GM21515 (cell line): ENCODE measurements around the gene OR7G2.

ENCODE experiments used
- ATAC-seq: cut with Tn5 transposase; IDR thresholded peaks from one replicate; pipeline ENCODE4 v1.9.1; 2021; ENCODE audit not compliant: unreplicated experiment

OR7G2 gene

DNA sequence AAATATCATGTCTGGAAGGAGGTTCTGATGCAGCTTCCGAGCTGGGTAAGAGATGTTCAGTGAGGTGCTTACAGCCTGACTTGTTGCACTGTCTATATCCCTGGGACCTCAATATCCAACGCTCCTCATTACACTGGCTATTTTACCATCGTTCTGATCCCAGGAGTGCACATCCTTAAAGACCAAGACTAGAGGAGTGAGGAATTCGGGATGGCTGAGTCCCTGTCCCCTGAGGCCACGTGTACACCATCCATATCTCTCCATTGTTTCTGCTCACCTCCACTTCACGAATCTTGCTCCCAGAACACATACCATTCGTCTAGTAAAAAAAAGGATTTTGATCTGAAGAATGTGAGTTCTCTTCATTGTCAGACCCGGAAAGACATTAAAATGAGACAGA, at the start of gene OR7G2:
TSS of gene OR7G2 (minus strand) at position 101 of the 400 bp plus-strand sequence. CDS start 4,232 bp downstream, outside the sequence.
- no peak for ATAC-seq

DNA sequence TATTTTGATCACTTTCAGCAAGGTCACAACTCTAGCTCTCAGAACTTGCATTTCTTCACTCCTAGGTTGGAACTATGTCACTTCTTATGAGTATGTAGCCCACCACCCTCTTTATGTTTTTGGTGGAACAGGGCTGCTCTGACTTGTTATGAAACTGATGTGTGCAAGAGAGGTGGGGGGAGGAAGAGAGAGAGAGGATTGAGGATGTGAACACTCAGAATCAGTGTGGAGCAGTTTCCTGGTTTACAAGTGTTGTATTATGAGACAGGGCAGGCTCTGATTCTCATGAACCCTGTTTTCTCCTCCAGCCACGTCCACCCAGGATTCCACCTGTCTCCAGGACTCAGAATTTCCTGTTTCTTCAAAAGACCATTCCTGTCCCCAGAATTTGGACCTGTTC, 49.0 kb upstream of the OR7G2 start:
- ATAC-seq, result no peak

DNA sequence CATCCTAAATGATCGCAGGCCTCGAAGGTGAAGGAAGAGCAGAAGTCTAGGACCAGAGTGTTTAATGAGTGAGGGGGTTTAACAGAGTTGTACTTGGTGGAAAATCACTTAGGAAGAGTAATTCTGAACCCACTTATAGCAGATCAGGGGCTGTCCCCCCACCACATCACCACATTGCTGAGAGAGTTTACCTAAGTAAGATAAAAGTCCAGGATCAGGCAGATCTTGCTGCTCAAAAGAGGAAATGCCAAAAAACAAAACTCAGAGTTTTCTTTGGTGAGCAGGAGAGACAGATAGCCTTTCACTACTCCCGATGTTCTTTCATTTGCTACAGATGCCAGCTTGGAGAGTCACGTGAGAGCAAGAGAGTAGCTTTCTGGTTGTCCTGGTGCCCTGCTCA, 48.3 kb upstream of the OR7G2 start:
- no peak for ATAC-seq

DNA sequence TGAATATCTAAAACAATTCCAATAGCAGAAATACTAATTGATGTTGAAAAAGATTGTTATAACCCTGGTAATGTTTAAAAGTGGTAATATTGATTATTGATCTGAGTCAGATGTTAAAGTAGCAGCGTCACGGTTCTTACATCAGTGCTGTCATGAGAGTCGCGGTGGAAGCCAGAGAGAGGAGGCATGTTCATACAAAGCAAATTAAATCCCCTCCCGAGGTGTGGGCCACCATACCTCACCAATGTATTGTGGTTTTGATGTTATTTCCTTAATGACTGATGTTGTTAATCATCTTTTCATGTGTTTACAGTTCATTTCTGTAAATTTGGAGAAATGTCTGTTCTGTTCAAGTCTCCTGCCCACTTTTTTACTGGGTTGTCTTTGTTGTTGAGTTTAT, 44.1 kb upstream of the OR7G2 start:
- no peak for ATAC-seq

DNA sequence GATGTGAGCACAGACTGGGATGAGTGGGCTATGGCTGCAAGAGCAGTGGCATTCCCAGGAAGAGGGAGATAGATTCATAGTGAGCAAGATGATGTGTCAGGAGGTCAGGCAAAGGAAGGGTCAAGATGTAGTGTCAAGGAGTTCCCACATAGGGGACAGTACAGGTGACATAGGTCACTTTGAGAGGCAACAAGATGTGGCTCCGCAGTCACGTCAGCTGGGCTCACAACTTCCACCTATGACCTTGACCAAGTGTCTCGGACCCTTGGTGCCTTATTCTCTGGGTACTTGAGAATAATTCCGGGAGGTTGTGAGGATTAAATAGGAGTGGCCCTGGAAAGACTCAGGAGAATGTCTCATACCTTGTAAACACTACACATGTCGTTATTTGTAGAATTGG, 43.4 kb upstream of the OR7G2 start:
- no peak for ATAC-seq

DNA sequence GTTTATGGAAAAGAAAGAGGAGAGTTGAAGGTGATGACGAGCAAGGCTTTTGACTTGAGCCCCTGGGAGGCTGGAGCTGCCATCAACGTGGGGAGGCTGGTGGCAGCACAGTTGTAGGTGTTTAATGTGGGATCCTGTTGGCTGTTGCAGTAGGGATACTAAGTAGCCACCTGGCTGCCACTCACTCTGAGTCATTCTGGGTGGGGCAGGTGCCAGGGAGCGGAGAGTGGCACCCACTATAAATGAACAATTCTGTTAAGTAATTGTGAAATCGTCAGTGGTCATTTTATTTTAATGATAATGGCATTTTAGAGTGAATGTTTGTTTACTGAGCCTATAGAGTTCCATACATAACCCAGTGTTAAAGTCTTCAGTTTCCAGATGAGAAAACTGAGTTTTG, 42.7 kb upstream of the OR7G2 start:
- ATAC-seq, result no peak

DNA sequence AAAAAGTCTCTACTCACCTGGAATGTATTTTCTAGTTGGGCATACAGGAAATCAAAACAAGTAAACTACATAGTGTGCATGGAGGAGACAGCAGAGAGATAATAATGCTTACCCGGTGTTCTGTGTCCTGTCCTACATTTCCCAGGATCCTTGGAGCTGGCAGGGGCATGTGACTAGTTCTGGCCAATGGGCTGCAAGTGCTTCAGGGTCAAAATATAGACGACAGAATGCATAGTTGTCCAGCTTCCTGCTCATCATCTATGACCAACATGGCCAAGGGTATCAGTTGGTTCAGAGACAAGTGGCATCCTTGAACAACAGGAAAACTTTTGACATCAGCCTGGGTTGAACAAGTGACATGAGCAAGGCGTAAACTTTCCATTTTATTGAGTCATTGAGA, 41.4 kb upstream of the OR7G2 start:
- no peak for ATAC-seq

DNA sequence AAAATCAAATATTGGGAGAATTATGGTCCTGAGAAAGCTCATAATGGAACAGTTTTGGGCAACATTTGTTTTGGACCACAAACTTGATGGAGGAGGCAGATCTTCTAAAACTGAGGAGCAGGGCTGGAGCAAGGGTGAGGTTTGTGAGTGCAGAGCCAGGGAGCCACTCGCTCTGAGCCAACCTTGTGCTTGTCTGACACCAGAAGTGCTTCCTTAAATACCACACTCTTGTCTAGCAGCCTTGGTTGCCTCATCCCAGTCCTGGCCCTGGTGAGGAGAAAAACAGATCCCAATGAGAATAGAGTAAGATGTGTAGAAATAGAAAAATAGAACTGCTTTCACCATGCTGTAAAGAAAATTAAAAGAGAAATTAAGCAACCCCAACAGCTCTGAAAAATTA, 39.6 kb upstream of the OR7G2 start:
- ATAC-seq, result no peak

DNA sequence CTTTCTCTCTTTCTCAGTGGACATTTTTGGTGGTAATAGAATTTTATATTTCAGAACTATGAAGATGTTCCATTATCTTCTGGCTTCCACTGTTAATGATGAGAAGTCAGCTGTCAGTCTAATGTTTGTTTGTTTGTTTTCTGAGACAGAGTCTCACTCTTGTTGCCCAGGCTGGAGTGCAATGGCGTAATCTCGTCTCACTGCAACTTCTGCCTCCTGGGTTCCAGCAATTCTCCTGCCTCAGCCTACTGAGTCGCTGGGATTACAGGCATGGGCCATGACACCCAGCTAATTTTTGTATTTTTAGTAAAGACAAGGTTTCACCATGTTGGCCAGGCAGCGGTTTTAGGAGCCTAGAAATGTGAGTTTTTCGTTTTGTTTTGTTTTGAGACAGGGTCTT, 37.6 kb upstream of the OR7G2 start:
- ATAC-seq, result no peak

DNA sequence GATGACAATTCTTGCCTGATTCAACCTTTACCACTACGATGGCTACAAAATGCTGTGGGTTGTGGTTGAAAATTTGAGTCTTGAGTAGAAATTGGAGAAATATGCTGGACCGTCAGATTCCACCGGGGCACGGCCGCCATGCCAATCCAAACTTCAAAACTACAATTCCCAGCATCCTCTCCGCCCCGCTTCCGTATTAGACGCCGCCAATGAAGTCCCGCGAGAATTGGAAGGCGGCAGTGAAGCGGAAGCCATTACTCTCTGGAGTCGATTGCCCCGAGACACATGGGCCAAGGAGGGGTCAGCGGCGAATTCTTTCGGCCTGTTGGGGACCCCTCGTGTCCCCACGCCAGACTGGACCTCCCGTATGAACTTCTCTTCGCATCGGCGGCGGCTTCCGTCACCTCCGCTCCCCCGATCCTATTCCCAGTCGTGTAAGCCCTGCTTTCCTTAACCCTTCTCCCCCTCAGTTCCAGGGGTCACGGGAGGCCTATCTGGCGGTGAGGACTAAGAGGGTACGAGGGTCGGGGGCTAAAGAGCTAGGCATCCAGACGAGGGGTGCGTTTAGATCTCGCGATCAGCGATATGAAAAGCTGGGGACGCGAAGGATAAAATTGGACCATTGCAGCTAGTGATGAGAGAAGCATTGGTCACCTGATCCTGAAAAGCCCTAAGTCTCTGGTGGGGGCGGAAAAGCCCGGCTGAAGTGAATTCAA, 33.0 kb upstream of the OR7G2 start, which contains the start of gene ZNF317:
TSS of gene ZNF317 (plus strand) at position 239 of the 716 bp plus-strand sequence. CDS start 15,620 bp downstream, outside the sequence.
- peak; percentile 86 for ATAC-seq

DNA sequence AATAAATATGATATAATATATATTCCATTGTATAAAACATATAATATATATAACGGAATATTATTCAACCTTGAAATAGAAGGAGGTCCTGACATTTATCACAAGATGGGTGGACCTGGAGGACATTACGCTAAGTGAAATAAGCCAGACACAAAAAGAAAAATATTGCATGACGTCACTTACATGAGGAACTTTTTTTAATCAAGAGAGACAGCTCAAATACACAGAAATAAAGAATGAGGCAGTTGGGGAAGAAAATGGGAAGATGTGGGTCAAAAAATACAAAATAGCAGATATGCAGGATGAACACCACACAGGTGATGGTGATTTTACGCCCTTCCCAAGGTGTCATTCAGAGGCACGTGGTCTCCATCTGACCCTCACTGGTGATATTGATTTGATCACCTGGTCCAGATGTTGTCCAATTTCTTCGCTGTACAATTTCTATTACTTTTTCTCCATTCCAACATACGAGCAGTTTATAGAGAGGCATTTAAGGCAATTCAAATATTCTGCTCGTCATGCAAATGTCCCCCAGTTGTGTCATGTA, 32.4 kb upstream of the OR7G2 start:
- ATAC-seq, result no peak

DNA sequence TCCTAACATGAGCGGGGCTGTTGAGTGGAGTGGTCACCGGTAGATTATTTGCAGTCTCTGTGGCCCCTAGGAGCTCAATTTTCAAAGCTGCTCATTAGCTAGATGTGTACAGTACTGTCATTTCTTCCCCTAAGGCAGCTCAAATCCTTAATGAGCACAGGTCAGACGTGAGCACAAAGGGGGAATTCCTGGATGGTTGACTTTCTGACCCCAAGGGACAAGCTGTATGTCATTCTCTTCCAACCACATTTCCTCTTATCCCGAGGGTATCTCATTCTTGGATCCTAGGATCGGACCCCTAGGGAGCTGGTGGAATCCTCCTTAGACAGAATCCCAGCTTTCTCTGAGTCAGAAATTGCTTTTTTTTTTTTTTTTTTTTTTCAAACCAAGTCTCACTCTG, 25.1 kb upstream of the OR7G2 start:
- no peak for ATAC-seq

DNA sequence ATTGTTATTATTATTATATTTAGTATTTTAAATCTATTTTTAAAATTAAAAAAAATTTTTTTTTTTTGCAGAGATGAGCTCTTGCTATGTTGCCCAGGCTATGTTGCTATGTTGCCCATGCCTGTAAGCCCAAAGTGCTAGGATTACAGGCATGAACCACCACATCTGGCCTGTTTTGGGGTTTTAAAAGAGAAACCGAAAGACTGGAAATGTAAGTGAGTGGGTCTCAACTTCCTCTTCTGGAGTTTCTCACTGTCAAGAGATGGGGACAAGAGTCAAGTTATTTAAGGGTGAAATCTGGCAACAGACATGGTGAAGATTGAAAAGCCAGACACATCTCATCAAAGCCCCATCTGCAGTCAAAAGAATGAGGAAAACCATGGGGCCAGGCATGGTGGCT, 23.7 kb upstream of the OR7G2 start:
- ATAC-seq, result no peak

DNA sequence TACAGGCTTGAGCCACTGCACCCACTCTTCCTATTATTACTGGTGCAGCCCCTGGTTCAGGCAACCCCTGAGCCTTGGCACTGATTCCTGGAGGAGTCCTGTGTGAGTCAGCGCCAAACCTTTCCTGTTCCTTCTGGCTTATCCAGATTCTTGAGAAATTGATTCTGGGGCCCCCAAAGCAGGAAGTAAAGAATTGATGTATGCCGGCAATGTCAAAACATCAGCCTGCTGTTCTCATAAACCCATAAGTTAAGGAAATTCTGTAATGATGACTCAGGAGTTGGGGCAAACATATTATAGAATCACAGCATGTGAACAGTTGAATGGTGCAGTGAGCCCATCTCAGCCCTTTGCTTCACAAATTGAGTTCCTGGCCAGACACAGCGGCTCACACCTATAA, 20.9 kb upstream of the OR7G2 start:
- no peak for ATAC-seq

DNA sequence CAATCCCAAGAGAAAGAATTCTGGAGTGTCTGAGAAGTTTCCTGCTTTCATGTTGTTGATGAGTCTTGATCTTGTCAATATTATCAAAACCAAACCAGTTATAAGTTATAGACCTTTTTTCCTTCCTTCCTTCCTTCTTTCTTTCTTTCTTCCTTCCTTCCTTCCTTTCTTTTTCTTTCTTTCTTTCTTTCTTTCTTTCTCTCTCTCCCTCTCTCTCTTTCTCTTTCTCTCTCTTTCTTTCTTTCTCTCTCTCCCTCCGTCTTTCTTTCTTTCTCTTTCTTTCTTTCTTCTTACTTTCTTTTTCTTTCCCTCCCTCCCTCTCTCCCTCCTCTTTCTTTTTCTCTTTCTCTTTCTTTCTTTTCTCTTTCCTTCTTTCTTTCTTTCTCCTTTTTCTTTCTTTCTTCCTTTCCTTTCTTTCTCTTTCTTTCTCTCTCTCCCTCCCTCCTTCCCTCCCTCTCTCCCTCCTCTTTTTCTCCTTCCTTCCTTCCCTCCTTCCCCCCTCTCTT, 19.7 kb upstream of the OR7G2 start, which contains the start of gene OR7G3:
TSS of gene OR7G3 (minus strand) at position 51 of the 506 bp plus-strand sequence. CDS start at position 51, 0 bp downstream.
- no peak for ATAC-seq

DNA sequence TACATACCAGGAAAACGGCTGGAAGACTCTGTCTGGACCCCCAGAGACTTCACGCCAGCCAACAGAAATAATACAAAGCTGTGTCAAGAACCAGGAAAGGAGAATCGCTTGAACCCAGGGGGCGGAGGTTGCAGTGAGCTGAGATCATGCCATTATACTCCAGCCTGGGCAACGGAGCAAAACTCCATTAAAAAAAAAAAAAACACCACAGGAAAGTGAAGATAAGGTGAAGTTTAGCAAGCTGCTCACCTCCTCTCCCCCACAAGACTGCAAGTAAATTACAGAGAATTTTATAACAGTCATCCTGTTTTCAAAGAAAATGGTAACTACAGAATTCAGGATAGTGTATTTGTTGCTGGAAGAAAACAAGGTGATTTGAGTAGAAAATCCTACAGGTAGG, 9.3 kb upstream of the OR7G2 start:
- no peak for ATAC-seq

DNA sequence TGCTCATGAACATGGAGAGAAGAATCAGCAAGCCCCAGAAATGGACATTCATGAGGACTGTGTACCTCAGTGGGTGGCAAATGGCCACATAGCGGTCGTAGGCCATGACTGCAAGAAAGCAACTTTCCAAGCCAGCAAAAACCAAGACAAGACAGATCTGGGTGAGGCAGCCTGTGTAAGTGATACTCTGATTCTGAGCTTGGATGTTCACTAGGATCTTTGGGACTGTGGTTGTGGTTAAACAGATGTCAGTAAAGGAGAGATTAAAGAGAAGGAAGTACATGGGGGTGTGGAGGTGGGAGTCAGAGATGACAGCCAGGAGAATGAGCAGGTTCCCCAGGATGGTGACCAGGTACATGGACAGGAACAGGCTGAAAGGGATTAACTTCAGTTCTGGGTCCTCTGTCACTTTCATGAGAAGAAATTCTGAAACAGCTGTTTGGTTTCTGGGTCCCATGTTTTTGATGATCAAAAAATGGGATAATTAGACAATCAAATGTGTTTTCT, 8.1 kb upstream of the OR7G2 start, which contains the start of gene OR7G1:
TSS of gene OR7G1 (minus strand) at position 457 of the 507 bp plus-strand sequence. CDS start at position 457, 0 bp downstream.
- ATAC-seq, result no peak

DNA sequence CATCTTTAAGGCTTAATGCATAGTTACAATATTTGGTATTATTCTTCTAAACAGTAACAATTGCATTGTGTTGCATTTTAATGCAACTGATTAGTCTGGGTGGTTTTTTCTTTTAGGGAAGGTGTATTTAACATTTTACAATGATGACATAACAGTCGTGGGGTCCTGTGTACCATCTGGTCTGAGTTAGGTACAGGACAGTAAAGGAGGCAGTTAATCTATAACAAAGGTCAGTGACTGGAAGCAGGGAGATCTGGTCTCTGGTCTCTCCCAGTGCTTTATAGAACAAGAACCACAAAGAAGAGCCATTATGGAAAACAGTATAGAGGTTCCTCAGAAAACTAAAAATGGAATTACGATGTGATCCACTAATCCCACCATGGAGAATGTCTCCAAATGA, 2.7 kb upstream of the OR7G2 start:
- no peak for ATAC-seq

DNA sequence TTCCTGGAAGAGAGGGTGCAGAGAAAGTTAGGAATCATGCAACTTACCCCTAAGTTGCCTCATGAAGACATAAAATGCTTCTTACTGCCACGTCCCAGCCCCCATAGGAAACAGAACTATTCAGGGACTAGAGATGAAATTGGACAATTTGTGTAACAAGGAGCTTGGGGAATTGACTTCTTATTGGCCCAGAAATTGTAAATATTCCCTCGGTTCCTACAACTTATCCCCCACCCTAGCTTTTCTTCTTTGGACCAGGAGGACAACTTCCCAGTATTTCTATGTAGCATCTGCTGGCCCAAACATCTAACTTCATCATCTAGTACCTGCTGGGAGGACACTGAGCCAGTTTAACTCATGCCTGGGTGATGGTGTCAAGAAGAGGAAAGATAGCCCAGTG, 20.5 kb downstream of the OR7G2 start, which contains the start of gene OR1M1:
TSS of gene OR1M1 (plus strand) at position 301 of the 400 bp plus-strand sequence. CDS start 6,184 bp downstream, outside the sequence.
- no peak for ATAC-seq

DNA sequence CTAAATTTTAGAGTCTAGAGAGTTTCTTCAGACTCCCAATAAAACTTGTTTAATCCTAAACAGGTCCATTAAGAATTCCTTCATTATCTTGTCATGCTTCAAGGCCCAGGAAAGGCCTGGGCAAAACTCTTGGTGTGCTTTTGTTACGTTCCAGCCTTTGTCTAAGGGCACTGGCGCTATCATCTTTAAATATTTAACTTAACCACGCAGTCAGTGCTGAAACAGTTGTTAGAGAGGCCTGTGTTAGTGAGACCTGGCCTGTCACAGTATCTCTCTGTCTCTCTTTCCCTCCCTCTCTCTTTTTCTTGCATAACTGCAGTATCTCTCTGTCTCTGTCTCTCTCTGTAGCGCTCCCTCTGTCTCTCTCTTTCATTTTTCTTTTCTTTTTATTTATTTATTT, 28.6 kb downstream of the OR7G2 start:
- ATAC-seq, result no peak

DNA sequence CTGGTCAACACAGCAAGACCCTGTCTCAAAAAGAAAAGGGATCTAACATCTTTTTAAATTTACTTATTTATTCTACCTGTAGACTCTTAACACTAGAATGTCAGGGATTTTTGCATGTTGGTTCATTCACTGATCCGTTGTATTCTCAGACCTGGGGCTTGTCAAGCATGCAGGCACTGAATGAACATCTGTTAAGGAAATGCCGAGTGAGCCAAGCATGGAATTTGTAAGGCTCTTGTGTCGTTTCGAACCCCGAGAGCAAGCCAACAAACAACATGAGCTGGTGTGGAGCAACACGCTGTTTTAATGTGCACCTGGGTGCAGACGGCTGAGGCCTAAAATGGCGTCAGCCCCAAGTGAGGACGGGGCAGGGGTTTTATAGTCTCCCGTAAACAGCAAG, 30.4 kb downstream of the OR7G2 start:
- ATAC-seq, result no peak
